ENCODE data around the gene NYNRIN. TPM values are rescaled to one million over a fixed set of nuclear protein-coding genes. Genes with fewer than 3 reads are reported as not detected.

NYNRIN gene
- total and polyA plus RNA-seq, 2 of the 8 experiments (the other 6 are each of a cell fraction or from before 2014, with no cell fraction given) = 15.2 to 18.3 TPM

DNA sequence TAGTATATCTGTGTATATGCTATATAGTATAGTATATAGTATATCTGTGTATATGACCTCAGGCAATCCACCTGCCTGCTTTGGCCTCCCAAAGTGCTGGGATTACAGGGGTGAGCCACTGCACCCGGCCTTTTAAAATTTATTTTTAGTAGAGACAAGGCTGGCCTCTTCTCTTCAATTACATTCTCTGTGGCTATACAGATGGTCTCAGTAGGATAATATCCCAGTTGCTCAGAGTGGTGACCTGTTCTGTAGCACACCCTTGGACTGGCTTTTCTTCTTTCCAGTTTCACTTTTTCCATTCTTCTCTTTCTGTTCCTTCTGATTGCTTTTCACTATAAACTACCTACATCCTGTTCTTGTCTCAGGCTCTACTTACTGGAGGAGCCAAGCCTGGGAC lies 34.0 kb upstream of the NYNRIN start:
- POLR2A ChIA-PET (ENCODE audit: partially characterized antibody) = no interaction called here
- DNase-seq (ENCODE audit: low read depth in 1 of 2, low spot score in 2 of 2) (no peak), FAIRE-seq (no peak)
- CTCF ChIA-PET (ENCODE audit: partially characterized antibody) = interaction anchor here (0.8 to 2.3 kb wide), 24 partner anchors 9 to 77 kb away, joined by 3 to 94 read pairs (median 11); partner anchors contain the start of genes ADCY4, CBLN3, KHNYN and RIPK3
- Histone ChIP-seq H3K23ac (ENCODE audit: insufficient read length) (no peak overlapping the region), H2BK5ac (ENCODE audit: low read depth, low read length) (no peak overlapping the region), H3K36me3 (ENCODE audit: control insufficient read depth in 2 of 4, insufficient read depth in 4 of 4, low read length in 3 of 4) (no peaks in the 10 kb centered on the region), H3K9me3 (ENCODE audit: insufficient read depth in 2 of 2, low read depth in 1 of 2, low read length in 1 of 2) (no peaks in the 10 kb centered on the region), H3K14ac (ENCODE audit: insufficient read length) (no peak overlapping the region), H4K8ac (ENCODE audit: extremely low read depth, insufficient read depth, low read length) (no peak overlapping the region), H3K27ac (ENCODE audit: low read depth, low read length) (no peak overlapping the region), H4K5ac (ENCODE audit: insufficient read length, low read depth, low read length) (no peak overlapping the region), H3K79me1 (ENCODE audit: low read depth, low read length) (no peaks in the 10 kb centered on the region; the same call in 1 of the 2 replicates), H4K91ac (replicated peaks; ENCODE audit: insufficient read length, low read length) (no peak overlapping the region), H2BK20ac (ENCODE audit: low read length) (no peak overlapping the region), H3K27me3 (replicated peaks in 1 of 4; ENCODE audit: control insufficient read depth in 3 of 4, extremely low read depth in 1 of 4, insufficient read depth in 3 of 4, low read length in 3 of 4) (peaks cover 0 to 8% (median 2%) of the 10 kb centered on the region in 4 experiments; a peak in 4 of 7 replicates), H3K4me3 (ENCODE audit: extremely low read depth in 1 of 4, insufficient read depth in 2 of 4, low read depth in 3 of 4, low read length in 4 of 4) (no peak overlapping the region), H3K23me2 (ENCODE audit: low read depth, low read length) (peaks cover 16% of the 10 kb centered on the region), H2BK120ac (replicated peaks; ENCODE audit: low read depth, low read length) (no peak overlapping the region), H3K18ac (ENCODE audit: extremely low read depth, low read length) (no peak overlapping the region), H3K9ac (replicated peaks in 1 of 4; ENCODE audit: extremely low read depth in 1 of 4, low read depth in 3 of 4, low read length in 3 of 4) (no peak overlapping the region), H3K56ac (replicated peaks; ENCODE audit: insufficient read length, low read depth, low read length) (no peak overlapping the region), H4K20me1 (replicated peaks in 1 of 2; ENCODE audit: control insufficient read depth in 1 of 2, insufficient read depth in 2 of 2, low read length in 2 of 2) (no peaks in the 10 kb centered on the region), H3K79me2 (ENCODE audit: control insufficient read depth in 1 of 2, insufficient read depth in 2 of 2, low read length in 2 of 2) (no peaks in the 10 kb centered on the region), H3K4ac (replicated peaks; ENCODE audit: insufficient read length, low read depth, low read length) (no peak overlapping the region), H3K4me2 (ENCODE audit: insufficient read depth in 1 of 2, low read depth in 2 of 2, low read length in 2 of 2) (no peak overlapping the region; a peak in 1 of 4 replicates), H2BK15ac (ENCODE audit: low read length) (no peak overlapping the region), H2AK5ac (ENCODE audit: low read depth, low read length) (no peak overlapping the region), H2AFZ (ENCODE audit: low read length) (no peak overlapping the region), H3K4me1 (replicated peaks in 1 of 4; ENCODE audit: control insufficient read depth in 3 of 4, insufficient read depth in 4 of 4, low read length in 3 of 4) (peaks cover 0 to 10% (median 6%) of the 10 kb centered on the region in 4 experiments; a peak in 5 of 7 replicates), H2BK12ac (ENCODE audit: low read depth, low read length) (no peak overlapping the region)
- WGBS, 2 experiments (ENCODE audit: extremely low coverage in 1 of 2, insufficient coverage in 1 of 2, insufficient read length in 1 of 2, insufficient replicate concordance in 2 of 2, low coverage in 1 of 2, low lambda C conversion rate in 2 of 2, missing lambda C conversion rate in 1 of 2) = 90% methylated on average over 1 of the region's 1 CpG; no CpG with 5 or more reads in 1 of the 2 experiments
- no peak for TF ChIP-seq RXRA (IDR thresholded peaks at IDR 0.05; ENCODE audit: insufficient read depth, low read depth, low read length)
- no peak for TF ChIP-seq TBP (IDR thresholded peaks at IDR 0.05; ENCODE audit: low read depth, low read length)
- TF ChIP-seq POU5F1 (IDR thresholded peaks at IDR 0.05; ENCODE audit: low read depth, low read length) = no peak
- TF ChIP-seq BCL11A (IDR thresholded peaks at IDR 0.05; ENCODE audit: low read depth in 2 of 2, low read length in 2 of 2) = no peak
- no peak for TF ChIP-seq POLR2AphosphoS5 (IDR thresholded peaks at IDR 0.05; ENCODE audit: low read depth, low read length)
- TF ChIP-seq SP1 (IDR thresholded peaks at IDR 0.05; ENCODE audit: low read depth, low read length) = no peak
- TF ChIP-seq MAFK (IDR thresholded peaks at IDR 0.05; ENCODE audit: low read depth, low read length) = no peak
- TF ChIP-seq HDAC2 (IDR thresholded peaks at IDR 0.05; ENCODE audit: borderline replicate concordance in 1 of 2, low read depth in 2 of 2, low read length in 2 of 2) = no peak
- no peak for TF ChIP-seq EZH2 (IDR thresholded peaks at IDR 0.05; ENCODE audit: low read depth, low read length, severe bottlenecking)
- no peak for TF ChIP-seq CBX8 (IDR thresholded peaks at IDR 0.05; ENCODE audit: borderline replicate concordance, low read depth, low read length)
- TF ChIP-seq SIN3A (conservative IDR thresholded peaks at IDR 0.05 in 1 of 2, IDR thresholded peaks at IDR 0.05 in 1 of 2; ENCODE audit: low read depth in 1 of 2, low read length in 2 of 2) = no peak
- no peak for TF ChIP-seq GTF2F1 (IDR thresholded peaks at IDR 0.05; ENCODE audit: borderline replicate concordance, low read depth, low read length)
- TF ChIP-seq CHD2 (IDR thresholded peaks at IDR 0.05; ENCODE audit: low read length) = no peak
- TF ChIP-seq CEBPB (IDR thresholded peaks at IDR 0.05; ENCODE audit: low read depth, low read length) = no peak
- no peak for TF ChIP-seq SUZ12 (IDR thresholded peaks at IDR 0.05; ENCODE audit: low read length)

Data from H1 (cell line).